ENCODE results near the gene SHISA9.
"Not testable (repeated sequence)": the region's sequence is repeated elsewhere in the genome, so short reads cannot be mapped to it uniquely, and the experiment has no call there.

SHISA9 gene

DNA sequence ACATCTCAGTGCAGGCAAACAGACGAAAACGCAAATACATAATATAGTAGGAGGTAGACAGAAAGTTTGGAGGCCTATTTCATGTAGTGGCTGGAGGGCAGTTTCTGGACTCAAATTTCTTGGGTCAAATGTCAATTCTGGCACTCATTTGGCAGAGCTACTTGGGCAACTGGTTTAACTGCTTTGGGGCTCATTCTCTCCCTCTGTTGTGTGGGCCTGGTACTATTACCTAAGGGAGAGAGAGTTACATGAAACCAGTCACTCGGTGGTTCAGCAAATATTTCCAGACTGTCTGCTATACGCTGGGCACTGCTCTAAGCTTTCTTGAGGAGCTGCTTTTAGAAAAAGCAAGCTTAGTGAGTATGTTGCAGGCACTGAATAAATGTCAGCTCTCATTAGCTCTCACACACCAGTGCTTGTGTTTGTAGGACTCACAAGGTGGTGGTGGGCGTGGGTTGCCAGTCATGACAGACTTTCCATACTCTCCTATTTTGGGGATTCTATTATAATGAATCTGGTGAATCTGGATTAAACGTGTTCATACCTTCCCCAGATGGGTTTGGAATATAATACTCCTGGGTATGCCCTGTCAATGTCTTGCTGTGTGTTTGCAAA lies 1.8 kb upstream of the SHISA9 start:
- DNase-seq (ENCODE audit: extremely low spot score, insufficient read length, low read depth) (no peak), FAIRE-seq (no peak)

DNA sequence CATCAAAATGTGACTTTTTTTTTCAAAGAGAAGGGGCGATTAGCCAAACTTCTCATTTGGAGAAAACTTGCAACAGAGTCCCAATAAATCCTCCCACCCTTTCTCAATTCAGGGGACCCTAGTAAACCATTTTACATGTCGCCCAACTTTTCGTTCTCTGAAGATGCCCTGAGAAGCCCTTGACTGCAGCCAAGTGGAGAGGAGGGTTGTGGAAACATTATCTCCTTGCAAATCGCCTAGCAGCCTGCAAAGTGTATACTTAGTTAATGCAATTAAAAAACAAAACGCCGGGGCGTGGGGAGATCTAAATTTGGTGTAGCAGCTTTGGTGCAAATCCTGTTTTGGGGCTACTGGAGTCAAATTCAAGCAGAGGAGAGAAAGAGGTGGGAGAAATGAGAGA lies 1.2 kb upstream of the SHISA9 start:
- no peak for DNase-seq (ENCODE audit: extremely low spot score, insufficient read length, low read depth)
- FAIRE-seq = no peak

DNA sequence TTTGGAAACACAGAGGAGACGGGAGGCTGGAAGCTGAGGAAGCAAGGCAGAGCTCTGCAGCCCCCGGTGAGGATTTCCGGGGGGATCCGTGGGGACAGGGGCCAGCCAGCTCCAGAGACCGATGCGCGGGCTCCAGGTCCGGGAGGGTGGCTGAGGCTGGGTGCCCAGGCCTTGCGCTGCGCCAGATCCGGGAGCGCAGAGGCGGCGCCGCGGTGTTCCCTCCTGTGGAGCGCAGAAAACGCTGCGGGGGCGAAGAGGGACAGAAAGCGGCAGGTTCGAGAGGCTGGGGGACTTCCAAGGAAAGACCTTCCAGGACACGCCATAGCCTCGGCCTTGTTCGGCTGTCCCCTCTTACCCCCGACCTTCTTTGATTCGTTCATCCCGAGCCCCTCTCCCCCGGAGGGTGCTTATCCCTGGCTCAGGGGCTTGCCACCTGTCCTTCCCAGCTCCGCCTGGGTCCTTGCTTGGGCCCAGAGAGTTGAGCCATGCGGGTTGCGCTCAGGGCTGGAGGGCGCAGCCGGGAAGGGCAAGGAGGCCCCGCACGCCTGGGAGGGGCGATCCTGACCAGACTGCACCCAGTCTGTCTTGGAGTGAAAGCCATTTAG lies 697 bp upstream of the SHISA9 start:
- FAIRE-seq (no peak), DNase-seq (ENCODE audit: extremely low spot score, insufficient read length, low read depth) (no peak)

DNA sequence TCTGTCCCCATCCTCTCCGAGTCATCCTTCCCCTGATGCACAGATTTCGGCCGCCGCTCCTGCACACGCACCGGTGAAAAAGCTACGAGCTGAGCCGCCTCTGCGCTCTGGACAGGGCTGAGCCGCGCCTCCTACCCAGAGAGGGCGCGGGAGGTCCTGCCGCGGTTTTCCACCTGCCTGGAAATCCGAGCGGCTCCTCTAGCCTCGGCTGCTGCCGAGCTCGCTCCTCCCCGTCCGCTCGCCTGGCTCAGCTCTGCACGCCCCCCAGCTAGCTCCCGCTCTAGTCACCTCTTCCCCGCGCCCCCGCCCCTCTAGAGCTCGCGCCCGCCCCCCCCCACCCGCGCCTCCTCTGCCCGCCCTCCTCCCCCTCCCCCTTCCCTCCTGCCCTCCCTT lies 198 bp upstream of the SHISA9 start:
- DNase-seq (ENCODE audit: extremely low spot score, insufficient read length, low read depth) (no peak), FAIRE-seq (no peak)

DNA sequence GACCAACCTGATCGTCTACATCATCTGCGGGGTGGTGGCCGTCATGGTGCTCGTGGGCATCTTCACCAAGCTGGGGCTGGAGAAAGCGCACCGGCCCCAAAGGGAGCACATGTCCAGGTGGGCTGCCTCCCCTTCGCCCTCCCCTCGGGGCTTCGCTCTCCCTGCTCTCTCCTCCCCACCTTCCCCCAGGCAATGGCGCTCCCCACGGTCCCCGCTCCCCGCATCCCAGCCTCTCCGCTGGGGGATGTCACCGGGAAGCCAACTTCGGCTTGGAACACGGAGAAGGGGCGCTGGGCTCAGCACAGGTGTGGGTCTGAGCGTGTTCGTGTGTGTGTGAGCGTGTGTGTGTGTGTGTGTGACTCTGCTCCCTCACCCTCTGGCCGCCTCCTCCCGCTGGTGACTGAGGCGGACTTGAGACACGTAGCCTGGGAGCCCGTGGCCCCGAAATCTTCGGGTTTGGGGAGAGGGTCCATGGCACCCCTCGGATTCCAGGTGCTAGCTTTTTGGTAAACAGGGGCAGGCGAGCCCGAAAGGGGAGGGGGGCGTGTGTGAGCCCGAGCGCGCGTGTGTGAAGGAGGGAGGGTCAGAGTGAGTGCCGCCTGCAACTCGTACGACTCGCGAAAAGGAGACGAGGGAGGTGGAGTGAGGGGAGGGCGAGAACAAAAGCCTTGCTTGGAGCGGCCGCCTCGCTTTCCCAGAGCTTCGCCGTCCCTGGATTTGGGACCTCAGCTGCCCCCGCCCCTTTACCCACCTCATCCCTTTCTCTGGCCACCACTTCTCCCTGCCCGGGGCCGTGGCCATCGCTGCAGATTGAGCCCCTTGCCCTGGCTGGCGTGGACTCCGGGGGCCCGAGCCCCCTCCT lies 1.3 kb downstream of the SHISA9 start:
- FAIRE-seq (no peak), DNase-seq (ENCODE audit: extremely low spot score, insufficient read length, low read depth) (no peak)

DNA sequence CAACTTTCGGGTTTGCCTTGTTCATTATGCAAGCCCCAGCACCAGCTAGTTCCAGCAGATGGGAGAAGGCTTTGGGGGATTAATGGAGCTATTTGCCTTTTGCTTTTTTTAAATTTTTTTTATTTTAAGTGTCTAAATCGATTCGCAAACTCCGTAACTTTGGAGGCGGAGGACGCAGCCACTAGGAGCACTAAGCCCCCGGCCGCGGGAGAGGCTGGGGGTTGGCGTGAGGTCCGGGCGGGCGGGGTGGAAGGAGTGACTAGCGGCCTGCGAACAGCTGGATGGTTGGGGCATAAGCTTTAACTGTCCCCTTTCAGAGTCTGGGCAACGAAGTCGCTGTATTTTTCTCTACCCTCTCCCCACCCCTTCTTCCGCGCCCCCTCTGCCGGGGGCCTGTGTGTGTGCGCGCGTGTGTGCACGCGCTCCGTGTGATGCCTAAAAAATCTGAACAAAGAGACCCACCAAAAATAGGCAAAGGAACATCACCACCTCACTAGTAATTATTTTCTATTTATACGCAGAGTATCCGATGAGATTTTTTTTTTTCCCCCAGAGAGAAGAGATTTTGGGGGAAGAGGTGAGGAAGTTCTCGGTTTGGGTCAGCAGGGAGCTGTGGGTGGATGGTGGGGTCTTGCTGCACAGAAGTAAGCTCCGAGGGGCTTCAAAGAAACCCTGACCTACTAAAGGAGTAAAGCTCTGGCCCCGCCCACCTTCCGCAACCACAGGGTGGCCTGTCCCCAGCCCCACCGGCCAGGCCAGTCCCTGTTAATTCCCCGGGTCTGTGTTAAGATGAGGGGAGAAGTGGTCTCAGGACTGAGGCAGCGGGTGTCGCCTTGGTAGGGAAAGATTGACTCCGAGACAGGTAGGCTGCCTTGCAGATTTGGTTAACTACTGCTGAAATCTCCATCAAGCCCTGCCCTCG lies 2.3 kb downstream of the SHISA9 start:
- no peak for FAIRE-seq
- DNase-seq (ENCODE audit: extremely low spot score, insufficient read length, low read depth) = no peak

DNA sequence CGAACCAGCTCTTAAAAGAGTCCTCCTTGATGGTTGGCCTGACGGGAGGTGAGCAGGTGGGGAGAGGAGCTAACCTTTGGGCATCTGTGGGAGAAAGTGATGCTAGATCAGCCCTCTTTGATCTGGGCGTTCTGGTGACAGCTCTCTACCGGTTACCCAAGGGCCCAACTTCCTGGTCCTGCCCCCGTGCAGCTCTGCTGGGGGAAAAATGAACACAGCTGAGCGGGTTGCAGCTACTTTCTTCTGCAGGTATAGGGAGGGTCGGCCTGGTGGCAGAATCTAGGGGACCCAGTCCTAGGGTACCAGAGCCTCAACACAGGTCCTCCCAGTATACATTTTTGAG lies 2.9 kb downstream of the SHISA9 start:
- no peak for DNase-seq (ENCODE audit: extremely low spot score, insufficient read length, low read depth)
- no peak for FAIRE-seq

DNA sequence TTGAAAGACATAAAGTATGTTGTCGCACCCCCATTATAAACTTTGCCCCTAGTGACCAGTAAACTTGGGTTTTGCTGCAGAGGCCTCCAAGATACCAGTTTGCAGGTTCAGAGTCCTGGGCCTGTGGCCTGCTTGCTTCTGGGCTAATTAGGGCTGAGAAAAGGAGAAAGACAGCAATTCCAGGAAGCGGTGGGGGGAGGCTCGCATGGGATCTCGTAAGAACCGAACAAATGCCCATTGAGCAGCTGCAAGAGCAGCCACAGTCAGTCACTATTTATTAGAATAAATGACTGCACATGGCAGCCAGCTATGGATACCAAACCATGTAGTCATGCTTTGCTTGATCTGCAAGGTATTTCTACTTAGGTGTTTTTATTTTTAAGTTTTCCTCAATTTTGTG lies 4.9 kb downstream of the SHISA9 start:
- FAIRE-seq (no peak), DNase-seq (ENCODE audit: extremely low spot score, insufficient read length, low read depth) (no peak)

DNA sequence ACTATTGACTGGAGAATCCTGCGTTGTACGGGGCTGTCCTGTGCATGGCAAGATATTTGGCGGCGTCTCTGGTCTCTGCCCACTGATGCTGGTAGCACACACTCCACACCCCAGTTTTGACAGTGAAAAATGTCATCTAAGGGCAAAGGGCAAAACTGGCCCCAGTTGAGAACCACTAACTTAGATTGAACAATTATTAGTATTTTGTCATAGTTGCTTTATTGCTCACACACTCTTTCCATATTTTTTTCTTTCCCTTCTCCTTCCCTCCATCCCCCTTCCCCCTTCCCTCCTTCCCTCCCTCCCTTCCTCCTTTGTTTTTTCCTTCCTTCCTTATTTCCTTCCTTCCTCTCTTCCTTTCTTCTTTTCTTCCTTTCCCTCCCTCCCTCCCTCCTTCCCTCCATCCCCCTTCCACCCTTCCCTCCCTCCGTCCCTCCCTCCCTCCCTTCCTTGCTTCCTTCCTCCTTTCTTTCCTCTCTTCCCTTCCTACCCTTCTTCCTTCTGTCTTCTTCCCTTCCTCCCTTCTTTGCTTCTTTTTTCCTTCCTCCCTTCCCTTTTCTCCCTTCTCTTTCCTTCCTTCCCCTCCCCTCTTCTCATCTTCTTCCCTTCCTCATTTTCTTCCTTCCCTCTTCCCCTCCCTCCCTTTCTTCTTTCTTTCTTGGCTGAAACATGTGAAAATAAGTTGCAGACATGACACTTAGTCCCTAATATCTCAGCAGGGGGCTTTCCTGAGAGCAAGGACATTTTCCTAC lies 5.5 kb downstream of the SHISA9 start:
- no peak for DNase-seq (ENCODE audit: extremely low spot score, insufficient read length, low read depth)
- no peak for FAIRE-seq

DNA sequence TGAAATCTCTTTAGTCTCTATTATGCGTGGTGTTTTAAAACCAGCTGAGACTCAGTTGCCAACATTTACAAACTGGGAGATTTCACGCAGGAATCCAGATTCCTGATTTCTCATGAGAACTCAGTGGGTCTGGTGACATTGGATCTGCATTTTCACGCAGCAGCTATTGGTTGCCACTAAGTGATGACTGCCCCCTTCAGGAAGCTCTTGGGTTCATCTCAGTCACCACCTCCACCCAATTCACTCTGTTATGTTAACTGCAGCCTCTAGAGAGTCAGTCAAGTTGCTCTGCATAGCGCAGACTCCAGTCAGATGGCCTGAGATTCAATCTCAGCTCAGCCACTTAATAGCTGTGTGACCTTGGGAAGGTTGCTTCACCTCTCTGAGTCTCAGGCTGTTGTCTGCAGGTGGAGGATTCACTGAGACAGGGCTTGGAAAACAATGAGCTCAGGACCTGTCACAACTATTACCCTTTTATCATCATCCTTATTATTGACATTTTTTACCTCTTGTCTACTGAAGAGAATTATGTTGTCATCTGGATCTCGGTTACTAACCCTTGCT lies 6.4 kb downstream of the SHISA9 start:
- FAIRE-seq (no peak), DNase-seq (ENCODE audit: extremely low spot score, insufficient read length, low read depth) (no peak)

DNA sequence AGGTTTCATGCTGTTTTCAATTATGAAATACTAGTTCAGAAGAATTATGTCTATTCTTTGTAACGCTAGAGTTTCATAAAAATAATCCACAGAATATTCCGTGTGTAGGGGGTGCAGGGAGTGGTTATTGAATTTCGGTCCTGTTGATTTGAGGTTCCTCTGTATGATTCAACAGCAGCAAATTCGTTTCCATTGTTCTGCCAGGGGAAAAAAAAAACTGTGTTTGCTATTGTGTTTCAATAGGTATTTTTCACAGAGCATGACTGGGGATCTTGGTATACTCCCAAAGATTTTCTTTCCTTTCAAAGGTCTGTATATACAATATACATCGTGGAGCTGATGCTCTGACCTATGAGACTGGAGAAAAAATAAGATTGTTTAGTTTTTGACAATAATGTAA lies 15.8 kb downstream of the SHISA9 start:
- DNase-seq (ENCODE audit: extremely low spot score, insufficient read length, low read depth) = no peak
- FAIRE-seq = no peak

DNA sequence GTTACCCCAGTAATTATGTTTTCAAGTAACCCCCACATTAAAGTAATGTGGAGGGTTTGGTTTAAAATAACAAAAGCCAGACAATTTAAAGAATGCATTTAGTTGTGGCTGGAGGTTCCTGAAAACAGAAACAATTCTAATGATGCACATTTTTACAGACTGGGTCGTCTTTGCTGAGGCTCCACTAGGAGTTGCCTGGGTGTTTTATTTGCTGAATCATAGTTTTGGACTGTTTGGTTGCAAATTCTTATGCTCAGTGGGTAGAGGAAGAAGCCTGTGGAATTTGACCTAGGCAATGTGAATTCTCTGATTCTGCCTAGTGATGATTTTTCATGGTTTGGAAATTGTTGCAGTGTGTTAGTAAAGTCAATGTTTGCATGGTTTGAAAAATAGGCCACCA lies 16.3 kb downstream of the SHISA9 start:
- DNase-seq (ENCODE audit: extremely low spot score, insufficient read length, low read depth) (no peak), FAIRE-seq (no peak)

DNA sequence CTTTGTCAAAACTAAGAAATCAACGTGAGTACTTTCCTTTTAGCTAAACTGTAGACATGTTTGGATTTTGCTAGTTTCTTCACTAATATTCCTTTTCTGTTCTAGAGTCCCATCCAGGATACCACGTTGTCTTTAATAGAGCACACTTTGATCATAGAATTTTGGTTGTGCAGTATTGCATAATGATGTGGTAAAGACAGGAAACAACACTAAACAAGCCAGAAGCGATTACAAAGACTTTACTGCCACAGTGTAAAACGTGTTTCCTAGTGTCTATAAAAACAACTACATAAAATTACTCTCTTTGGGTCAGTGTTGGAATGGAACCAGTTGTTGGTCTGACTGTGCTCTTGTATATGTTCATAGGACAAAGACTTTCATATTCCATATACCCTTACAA lies 19.3 kb downstream of the SHISA9 start:
- DNase-seq (ENCODE audit: extremely low spot score, insufficient read length, low read depth) = no peak
- FAIRE-seq = no peak

DNA sequence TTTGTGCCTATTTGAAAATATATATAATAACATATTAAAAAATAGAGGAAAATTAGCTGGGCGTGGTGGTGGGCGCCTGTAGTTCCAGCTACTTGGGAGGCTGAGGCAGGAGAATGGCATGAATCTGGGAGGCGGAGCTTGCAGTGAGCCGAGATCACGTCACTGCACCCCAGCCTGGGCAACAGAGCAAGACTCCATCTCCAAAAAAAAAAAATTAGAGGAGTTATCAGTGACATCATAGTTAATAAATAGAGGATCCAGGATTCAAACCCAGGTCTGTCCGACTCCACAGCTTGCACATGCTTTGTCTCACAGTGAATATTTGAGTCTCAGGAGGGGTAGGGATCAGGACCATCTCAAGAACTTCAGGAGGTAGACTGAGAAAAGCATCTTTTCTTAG lies 22.2 kb downstream of the SHISA9 start:
- not testable (repeated sequence) for FAIRE-seq; DNase-seq (ENCODE audit: extremely low spot score, insufficient read length, low read depth)

DNA sequence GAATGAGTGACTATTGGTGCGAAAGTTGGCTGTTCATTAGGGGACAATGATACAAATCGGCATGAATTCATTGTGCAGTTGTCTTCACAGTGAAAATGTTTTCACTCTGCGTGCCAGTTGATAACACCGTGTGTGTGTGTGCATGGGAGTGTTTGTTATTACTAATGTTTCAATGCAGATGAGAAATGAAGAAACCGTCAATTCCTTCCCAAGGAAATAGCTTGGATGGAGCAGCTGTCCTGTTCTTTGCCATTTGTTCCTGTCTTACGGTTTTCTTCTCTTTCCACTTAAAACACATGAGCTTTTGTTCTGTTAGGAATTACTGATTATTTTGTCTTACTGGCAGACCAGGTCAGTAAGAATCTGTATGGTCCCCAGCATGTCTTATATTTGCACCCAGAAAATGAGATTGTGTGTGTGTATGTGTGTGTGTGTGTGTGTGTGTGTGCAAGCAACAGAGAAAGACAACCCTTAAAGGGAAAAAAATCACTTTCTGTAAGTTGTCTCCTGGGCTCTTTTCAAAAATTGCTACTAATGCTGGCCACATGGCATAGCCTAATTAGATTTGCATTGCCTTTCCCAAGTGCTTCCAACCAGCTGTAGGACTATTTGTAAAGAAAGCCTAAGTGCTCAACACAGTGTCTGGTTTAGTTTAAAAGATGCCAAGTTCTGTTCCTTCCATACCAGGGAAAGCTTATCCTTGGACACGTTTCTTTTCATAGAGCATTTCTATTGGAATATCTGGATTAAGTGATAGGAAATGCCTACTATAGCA lies 23.8 kb downstream of the SHISA9 start:
- FAIRE-seq (no peak), DNase-seq (ENCODE audit: extremely low spot score, insufficient read length, low read depth) (no peak)

DNA sequence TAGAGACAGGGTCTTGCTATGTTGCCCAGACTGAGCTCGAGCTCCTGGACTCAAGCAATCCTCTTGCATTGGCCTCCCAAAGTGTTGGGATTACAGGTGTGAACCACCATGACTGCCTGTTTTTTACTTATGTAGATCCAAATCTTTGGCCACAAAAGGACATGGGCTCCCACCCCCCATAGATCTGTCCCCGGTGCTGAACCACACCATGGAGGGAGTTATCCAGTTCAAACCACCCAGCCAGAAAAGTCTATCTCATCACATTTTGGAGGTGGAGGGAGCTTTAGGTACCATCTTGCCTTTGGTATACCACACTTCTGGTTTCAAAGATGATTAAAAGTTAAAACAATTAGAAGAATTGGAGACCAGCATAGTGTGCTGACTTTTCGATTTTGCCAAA lies 26.2 kb downstream of the SHISA9 start:
- no peak for FAIRE-seq

DNA sequence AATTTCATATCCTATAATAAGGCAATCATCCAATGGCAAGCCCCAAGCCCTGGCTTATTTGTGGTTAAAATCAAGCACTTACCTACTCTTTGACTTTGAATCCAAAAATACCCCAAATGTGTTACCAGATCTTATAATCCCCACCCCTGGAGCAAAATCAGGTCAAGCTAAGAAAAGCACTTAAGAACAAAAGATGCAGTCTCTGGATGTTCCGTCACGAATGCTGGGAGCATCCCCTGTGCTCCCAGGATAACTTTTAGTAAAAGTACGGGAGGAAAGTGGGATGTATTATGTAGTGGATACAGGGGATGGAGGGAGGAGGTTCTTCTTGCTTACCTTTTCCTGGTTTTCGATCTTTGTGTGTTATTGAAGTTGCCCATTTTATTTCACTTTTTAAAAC lies 29.5 kb downstream of the SHISA9 start:
- no peak for FAIRE-seq
- DNase-seq (ENCODE audit: extremely low spot score, insufficient read length, low read depth) = no peak

More for the DNA sequence above, 26.2 kb downstream of the SHISA9 start:
- DNase-seq (ENCODE audit: extremely low spot score, insufficient read length, low read depth) = no peak

DNA sequence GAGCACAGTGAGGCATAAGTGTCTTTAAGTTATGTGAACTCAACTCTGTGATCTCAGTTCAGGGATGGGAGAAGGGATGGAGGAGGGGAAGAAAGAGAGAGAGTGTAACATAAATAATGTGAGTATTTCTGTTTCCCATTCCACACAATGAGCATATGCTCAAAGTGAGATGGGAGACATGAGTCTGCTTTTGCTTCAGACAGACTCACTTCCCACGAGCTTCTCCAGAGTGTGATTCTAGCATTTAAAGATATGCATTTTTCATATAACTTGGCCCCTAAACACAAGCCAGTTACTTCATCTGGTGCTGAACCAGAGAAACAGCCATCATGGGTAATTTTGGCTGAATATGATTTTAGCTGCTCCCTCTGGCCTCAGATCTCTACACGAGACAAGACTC lies 35.0 kb downstream of the SHISA9 start:
- DNase-seq (ENCODE audit: extremely low spot score, insufficient read length, low read depth) (no peak), FAIRE-seq (no peak)

DNA sequence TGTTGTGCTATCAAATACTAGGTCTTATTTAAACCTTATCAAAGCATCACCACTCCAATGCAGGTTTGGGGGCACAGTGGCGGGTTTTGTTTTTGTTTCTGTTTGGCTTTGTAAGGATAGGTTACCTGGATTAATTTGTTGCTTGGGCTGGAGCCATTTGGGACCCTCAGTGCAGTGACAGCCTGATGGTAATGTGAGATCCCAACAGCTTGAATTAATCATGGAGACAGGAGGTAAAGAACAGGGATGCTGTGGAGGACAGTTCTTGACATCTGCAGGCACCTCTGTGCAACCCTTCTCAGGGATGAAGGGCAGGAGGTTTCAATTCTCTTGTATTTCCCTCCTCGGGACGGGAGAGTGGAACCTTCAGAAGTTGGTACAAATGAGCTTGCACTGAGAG lies 40.5 kb downstream of the SHISA9 start:
- FAIRE-seq = no peak
- no peak for DNase-seq (ENCODE audit: extremely low spot score, insufficient read length, low read depth)
